ENCODE results near the gene TMEM269. TPM values are rescaled to one million over a fixed set of nuclear protein-coding genes. Genes with fewer than 3 reads are reported as not detected.

TMEM269 gene
- total RNA-seq, 1 experiment from 2014 or later = not detected

GRCh38 chr1:42765269-42765668 lies 19.5 kb upstream of the TMEM269 start:
- Mint-ChIP-seq H3K27me3 (ENCODE audit: insufficient read depth, unreplicated experiment) (no peaks in the 10 kb centered on the region), H3K36me3 (ENCODE audit: insufficient read depth, unreplicated experiment) (peaks cover 26% of the 10 kb centered on the region), H3K4me3 (ENCODE audit: unreplicated experiment) (no peak overlapping the region), H3K9me3 (ENCODE audit: unreplicated experiment) (no peaks in the 10 kb centered on the region), H3K27ac (ENCODE audit: low read depth, unreplicated experiment) (no peak overlapping the region), H3K4me1 (ENCODE audit: insufficient read depth, unreplicated experiment) (no peaks in the 10 kb centered on the region)
- DNase-seq (ENCODE audit: unreplicated experiment) = no peak
- POLR2A ChIA-PET = interaction anchor here (0.9 to 4.2 kb wide), 11 partner anchors 8 to 429 kb away, joined by 3 to 104 read pairs (median 23); partner anchors contain the start of genes ERMAP, PPIH, SVBP and YBX1
- TF ChIP-seq, protein P1, sequence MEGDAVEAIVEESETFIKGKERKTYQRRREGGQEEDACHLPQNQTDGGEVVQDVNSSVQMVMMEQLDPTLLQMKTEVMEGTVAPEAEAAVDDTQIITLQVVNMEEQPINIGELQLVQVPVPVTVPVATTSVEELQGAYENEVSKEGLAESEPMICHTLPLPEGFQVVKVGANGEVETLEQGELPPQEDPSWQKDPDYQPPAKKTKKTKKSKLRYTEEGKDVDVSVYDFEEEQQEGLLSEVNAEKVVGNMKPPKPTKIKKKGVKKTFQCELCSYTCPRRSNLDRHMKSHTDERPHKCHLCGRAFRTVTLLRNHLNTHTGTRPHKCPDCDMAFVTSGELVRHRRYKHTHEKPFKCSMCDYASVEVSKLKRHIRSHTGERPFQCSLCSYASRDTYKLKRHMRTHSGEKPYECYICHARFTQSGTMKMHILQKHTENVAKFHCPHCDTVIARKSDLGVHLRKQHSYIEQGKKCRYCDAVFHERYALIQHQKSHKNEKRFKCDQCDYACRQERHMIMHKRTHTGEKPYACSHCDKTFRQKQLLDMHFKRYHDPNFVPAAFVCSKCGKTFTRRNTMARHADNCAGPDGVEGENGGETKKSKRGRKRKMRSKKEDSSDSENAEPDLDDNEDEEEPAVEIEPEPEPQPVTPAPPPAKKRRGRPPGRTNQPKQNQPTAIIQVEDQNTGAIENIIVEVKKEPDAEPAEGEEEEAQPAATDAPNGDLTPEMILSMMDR (IDR thresholded peaks at IDR 0.05; ENCODE audit: unreplicated experiment) = no peak
- intact Hi-C loops (cut with micrococcal nuclease) = no loop called here
- CTCF ChIA-PET = interaction anchor here (0.7 to 2.0 kb wide), 10 partner anchors 8 to 590 kb away, joined by 3 to 15 read pairs (median 4); partner anchors contain the start of gene ZNF691
- BruUV-seq (replicated peaks) = no TSS peak

- no peaks in the 10 kb centered on the region for H3K27me3 Mint-ChIP-seq (ENCODE audit: insufficient read depth, unreplicated experiment)
- peaks cover 6% of the 10 kb centered on the region for H3K4me1 Mint-ChIP-seq (ENCODE audit: insufficient read depth, unreplicated experiment)
- H3K36me3 Mint-ChIP-seq (ENCODE audit: insufficient read depth, unreplicated experiment) = peaks cover 24% of the 10 kb centered on the region
- no peak overlapping the region for H3K4me3 Mint-ChIP-seq (ENCODE audit: unreplicated experiment)
- DNase-seq (ENCODE audit: unreplicated experiment) = peak; percentile 64
- POLR2A ChIA-PET = interaction anchor here (0.6 to 4.2 kb wide), 41 partner anchors 9 to 1593 kb away, joined by 3 to 104 read pairs (median 4); partner anchors contain the start of genes CCDC30, ERMAP, PPIH and SVBP
- intact Hi-C loops (cut with micrococcal nuclease) = no loop called here
- CTCF ChIA-PET = interaction anchor here (0.6 to 2.0 kb wide), 28 partner anchors 9 to 780 kb away, joined by 3 to 15 read pairs (median 4); no protein-coding TSS in a partner anchor
- TF ChIP-seq, protein P1 (IDR thresholded peaks at IDR 0.05; ENCODE audit: unreplicated experiment) = peak; percentile 37
- BruUV-seq (replicated peaks) = no TSS peak
- no peak overlapping the region for H3K27ac Mint-ChIP-seq (ENCODE audit: low read depth, unreplicated experiment)
- H3K9me3 Mint-ChIP-seq (ENCODE audit: unreplicated experiment) = no peaks in the 10 kb centered on the region
Observed at GRCh38 chr1:42765832-42766740, 18.7 kb upstream of the TMEM269 start.

DNA sequence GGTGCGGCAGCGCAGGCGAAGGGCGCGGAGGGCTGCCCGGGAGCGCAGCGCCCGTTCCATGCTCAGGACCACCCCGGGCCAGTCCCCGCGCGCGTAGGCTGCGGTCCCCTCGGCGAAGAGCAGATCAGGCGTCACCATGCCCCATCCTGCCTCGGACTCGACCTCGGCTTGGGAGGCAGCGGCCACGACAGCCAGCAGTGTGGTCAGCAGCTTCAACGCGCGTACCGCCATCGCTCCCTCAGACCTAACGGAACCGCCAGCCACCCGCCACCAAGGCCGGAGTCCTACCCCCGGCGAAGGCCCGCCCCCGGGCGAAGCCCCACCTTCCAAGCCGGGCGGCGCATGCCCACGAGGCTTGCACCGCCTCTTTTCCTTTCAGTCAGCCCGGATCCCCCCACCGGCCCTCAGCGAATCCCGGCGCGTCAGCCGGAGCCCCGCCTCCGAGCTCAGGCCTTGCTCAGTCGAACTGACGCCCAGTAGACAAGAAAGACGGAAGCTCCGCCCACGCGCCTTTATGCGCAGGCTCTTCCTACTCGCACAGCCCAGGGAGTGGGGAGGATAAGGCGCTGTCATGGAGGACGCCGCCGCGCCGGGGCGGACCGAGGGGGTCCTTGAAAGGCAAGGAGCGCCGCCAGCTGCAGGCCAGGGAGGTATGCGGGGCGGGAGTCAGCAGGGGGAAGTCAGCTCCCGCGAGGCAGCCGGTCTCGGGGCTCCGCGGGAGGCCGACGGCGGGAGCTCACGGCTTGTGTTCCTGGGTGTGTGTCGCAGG lies 17.9 kb upstream of the TMEM269 start, which contains the start of the genes C1orf50 and P3H1:
C1orf50 (plus strand) TSS at position 509 of the 769 bp plus-strand sequence; CDS start at position 572, 63 bp downstream.
P3H1 (minus strand) TSS at position 288 of the 769 bp plus-strand sequence; CDS start at position 231, 57 bp downstream.
- no peaks in the 10 kb centered on the region for H3K27me3 Mint-ChIP-seq (ENCODE audit: insufficient read depth, unreplicated experiment)

More for the DNA sequence above, 17.9 kb upstream of the TMEM269 start, which contains the start of the genes C1orf50 and P3H1:
- Mint-ChIP-seq H3K9me3 (ENCODE audit: unreplicated experiment) (no peaks in the 10 kb centered on the region), H3K4me3 (ENCODE audit: unreplicated experiment) (no peak within 1 kb of the TSS), H3K36me3 (ENCODE audit: insufficient read depth, unreplicated experiment) (peaks cover 16% of the 10 kb centered on the region), H3K4me1 (ENCODE audit: insufficient read depth, unreplicated experiment) (peaks cover 6% of the 10 kb centered on the region), H3K27ac (ENCODE audit: low read depth, unreplicated experiment) (no peak within 1 kb of the TSS)
- intact Hi-C loops (cut with micrococcal nuclease) = no loop called here
- BruUV-seq (replicated peaks) = TSS peak; percentile 68
- DNase-seq (ENCODE audit: unreplicated experiment) = peak; percentile 99
- TF ChIP-seq, protein P1 (IDR thresholded peaks at IDR 0.05; ENCODE audit: unreplicated experiment) = no peak
- ChIA-PET POLR2A (interaction anchor here (0.5 to 4.2 kb wide), 43 partner anchors 9 to 698 kb away, joined by 3 to 104 read pairs (median 4); partner anchors contain the start of genes CCDC30, ERMAP, PPIH and SVBP), CTCF (interaction anchor here (0.6 to 2.0 kb wide), 17 partner anchors 9 to 950 kb away, joined by 3 to 15 read pairs (median 4); no protein-coding TSS in a partner anchor)
